Iris pigment epithelial cell (primary cell): Measurements from ENCODE around the gene MAGI1.

Experiments used
- DNase-seq: peaks from one replicate; pipeline ENCODE4 v3.0.0-alpha.2; 2011; ENCODE audit warnings: low read depth

The MAGI1 gene

GRCh38 chr3:65944252-65944651, 94.5 kb downstream of the MAGI1 start:
- DNase-seq: no peak

DNA sequence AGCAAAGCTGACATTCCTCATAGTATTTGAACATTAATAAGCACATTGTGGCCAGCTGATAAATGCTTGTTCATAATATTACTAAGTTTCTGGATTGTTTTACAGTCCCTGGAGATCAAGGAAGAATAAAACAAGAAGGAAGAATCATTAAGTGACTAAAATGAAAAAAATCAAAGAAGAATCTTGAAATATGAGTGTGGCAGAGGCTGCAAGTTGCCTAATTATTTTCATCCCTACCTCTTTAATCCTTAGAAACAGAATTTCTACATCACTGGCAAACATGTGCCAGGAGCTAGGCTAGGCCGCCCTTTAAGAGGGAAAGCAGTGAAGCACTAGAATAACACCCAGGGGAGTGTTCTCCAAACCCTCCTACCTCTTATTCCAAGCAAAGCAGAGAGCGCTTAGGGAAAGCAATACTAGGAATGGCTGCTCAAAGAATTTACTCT, 98.9 kb downstream of the MAGI1 start:
- DNase-seq: no peak

DNA sequence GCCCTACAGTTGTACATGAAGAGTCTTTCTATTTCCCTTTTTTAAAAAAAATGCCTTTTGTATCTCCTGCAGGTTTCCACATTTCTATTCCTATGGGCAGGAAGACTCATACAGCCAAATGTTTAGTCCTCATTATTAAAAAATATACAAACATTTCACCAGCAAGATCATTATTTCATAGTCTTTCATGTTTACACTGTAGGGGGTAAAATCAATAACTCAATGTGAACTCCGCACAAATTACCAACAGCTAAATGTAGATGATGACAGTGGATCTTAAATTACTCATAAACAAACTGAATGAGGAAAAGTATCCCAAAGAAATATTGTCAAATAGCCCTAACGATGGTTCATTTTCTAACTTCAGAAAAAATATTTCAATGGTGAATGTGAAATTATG, 99.5 kb downstream of the MAGI1 start:
- no peak for DNase-seq

DNA sequence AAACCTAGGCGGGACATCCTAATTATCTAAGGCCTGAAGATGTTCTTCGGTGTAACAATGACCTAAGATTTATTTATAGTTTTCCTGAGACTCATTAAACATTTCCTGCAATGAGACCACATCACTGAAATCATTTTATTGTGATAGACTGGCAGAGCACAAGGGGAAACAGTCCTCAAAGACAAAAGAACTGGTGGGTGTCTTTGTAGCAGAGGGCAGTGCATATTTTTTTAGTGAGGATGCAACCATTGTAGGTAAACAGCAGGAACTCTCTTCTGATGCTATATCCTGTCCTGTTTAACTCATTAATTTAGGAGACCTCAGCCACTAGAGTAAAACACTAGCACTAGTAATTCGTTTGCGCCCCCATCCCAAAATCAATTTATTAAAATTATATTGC, 100.0 kb downstream of the MAGI1 start:
- DNase-seq: no peak

GRCh38 chr3:65938147-65938546, 100.6 kb downstream of the MAGI1 start:
- DNase-seq: no peak

DNA sequence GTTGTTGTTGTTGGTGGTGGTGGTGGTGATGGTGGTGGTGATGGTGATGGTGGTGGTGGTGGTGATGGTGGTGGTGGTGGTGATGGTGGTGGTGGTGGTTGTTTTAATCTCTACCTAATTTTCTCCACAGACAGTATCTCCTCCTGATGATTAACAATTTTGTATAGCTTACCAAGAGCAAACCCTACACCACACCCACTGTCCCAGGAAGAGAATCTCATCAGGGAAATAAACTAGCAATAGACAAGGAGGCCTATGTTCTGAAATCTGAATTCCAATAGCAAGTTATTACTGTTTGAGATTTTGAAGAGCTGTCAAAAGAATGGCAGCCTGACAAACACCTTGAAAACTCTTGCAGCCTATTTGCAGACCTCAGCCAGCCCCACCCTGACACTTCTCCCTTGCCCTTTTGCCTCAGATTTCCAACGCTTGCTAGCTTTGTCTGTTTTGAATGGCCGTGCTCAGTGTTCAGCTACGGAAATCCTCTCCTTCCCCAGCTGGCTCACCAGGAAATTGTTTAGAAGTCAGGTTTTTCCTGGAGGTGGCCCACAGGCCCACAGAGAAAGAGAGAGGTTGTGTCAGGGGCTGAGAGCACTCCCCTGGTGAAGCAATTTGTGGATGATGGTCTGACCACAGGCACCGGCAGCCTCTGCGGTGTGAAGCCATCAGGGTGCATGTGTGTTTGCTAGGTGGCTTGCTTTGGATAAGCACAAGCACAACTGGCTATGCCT, 101.6 kb downstream of the MAGI1 start:
- DNase-seq: no peak

GRCh38 chr3:65935724-65936123, 103.0 kb downstream of the MAGI1 start:
- DNase-seq: no peak

GRCh38 chr3:65930648-65931047, 108.1 kb downstream of the MAGI1 start:
- DNase-seq: no peak

DNA sequence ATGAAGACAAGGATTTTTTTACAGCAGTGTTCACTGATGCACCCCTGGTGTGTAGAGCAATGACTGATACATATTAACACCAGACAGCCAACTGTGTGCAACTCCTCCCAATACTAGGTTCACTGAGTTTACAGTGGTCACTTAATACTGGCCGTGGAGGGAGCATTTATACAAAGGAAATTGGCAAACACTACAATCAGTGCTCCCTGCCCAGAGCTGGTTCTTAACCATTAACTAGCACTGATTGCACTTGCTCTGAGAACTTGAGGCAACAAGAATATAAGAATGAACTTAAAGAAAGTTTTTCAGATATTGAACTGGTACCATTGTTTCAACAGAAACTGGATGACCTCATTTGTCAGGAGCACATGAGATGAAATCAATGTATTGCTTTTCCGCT, 110.6 kb downstream of the MAGI1 start:
- DNase-seq: no peak

GRCh38 chr3:65927576-65927975, 111.1 kb downstream of the MAGI1 start:
- peak; percentile 24 for DNase-seq

DNA sequence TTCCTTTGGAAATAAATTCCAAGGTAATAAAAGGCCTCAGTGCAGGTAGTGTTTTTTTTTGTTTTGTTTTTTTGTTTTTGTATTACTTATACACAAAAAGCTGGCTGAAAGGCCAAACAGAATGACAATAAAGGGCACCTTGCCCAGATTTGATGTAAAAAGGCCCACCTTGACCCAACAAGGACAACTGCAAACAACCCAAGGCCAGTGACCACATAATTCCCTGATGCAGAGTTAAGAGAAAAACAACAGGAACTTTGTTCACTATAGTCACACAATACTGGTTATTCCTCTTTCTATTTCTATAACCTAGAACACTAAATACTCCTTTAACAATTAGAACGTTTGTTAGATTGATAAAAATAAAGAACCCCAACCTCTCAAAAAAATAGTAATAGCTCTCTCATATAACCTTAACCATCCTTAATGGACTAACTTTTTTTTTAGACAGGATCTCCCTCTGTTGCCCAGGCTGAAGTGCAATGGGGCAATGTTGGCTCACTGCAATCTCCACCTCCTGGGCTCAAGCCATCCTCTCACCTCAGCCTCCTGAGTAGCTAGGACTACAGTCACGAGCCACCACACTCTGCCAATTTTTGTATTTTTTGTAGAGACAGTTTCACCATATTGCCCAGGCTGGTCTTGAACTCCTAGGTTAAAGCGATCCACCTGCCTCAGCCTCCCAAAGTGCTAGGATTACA, 113.3 kb downstream of the MAGI1 start:
- DNase-seq: no peak

GRCh38 chr3:65924762-65925161, 114.0 kb downstream of the MAGI1 start:
- no peak for DNase-seq

GRCh38 chr3:65922441-65922840, 116.3 kb downstream of the MAGI1 start:
- DNase-seq: peak; percentile 16

GRCh38 chr3:65919826-65920225, 118.9 kb downstream of the MAGI1 start:
- no peak for DNase-seq

DNA sequence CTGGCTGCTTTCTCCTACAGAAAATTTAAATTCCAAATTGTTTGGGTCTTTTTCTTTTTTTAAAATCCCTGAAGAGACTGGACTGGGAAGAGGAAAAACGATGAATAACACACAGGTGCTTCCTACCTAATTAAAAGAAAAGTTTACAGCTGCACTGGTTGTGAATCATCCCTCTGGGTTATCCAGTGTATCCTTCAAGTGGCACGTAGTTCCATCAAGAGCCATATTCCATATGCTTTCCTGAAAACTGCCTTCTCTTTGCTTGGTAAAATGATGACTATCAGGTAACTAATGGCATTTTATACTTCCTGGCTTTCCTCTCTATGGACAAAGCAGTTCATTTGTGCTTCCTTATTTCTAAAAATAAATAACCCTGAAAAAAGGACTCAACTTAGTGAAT, 123.2 kb downstream of the MAGI1 start:
- no peak for DNase-seq

DNA sequence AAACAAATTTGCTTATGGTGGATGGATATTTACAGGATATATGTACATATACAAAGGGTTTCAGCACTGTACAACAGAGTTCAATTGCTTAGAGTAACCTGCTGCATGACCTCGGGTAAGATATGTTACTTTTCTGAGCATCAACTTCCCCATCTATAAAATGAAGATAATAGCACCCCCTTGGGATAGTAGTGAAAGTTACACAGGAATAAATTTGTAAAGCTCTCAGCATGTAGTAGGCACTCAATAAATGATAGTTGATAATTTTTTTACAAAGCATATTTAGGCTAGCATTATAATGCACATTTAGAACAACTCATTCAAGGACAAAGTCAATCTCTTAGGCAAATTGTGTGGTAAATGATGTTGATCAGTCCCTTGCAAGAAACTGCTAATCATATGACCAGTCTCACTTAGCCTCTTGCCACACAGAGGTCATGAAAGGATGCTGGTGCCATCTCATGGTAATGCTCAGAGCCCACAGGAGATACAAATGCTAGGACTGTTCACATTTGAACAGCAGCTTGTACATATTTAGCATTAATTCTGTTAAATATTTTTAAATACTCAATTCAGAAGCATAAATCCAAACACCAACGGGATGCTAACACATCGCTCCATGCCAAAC, 123.9 kb downstream of the MAGI1 start:
- peak; percentile 28 for DNase-seq

DNA sequence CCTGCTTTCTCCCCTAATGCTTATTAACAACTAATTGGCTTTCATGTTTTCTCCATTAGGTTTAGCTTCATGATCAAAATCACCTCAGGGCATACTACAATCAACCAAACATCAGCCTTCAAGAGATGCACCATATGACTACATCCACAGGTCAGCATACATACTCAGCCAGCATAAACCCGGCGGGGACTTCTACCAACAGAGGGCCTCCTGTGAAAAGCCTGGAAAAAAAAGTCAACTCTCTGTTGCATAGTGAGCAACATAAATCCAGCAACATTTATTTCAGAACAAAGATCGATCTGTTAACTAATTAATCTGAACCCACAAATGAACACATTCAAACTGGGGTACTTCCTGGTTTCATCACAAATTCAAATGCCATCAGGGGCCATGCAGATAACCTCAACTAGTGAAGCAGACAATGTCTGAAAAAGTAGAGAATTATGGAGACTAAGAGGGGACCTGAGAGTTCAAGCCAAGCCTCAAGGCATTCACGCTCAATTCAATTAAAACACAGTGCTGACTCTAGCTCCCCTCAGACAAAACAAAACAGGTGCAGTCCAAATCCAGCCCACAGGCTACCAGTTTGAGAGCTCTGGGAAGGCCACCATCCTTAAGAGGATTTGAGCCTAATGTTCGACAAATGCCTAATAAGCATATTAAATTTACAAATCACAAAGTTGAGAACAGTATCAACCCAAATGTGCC, 124.5 kb downstream of the MAGI1 start:
- no peak for DNase-seq

DNA sequence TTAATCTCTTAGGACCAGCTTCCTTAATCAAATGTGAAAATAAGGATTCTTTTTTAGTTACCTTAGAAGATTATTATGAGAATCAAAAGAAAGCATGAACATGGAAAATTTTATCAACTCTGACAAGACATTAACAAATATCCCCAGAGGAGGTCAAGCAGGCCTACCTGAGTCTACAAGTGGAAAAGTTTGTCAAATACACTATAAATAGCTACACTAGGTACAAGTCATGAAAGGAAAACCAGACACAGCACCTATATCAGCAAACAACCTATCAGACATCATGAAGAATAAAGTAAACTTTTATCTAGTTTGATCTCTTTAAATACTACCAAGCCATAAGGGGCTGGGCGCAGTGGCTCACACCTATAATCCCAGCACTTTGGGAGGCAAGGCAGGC, 126.1 kb downstream of the MAGI1 start:
- no peak for DNase-seq

DNA sequence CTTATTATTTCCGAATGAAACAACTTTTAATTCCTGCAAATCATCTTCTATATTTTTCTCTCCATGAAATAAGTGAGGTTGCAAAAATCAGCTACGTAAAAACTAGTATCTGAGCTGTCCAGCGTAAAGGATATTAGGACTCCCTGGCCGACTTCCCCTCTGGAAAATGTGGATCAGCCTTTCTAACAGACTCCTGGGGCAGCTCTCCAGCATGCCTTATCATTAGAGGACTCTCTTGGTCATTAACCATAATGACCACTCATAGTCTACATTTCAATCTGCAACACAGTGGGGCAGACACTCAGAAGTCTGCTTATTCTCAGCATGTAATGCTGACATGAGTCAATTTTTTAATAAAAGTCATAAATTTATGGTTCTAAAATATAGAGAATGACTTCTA, 130.1 kb downstream of the MAGI1 start:
- no peak for DNase-seq

GRCh38 chr3:65907232-65908130, 131.2 kb downstream of the MAGI1 start:
- DNase-seq: no peak

DNA sequence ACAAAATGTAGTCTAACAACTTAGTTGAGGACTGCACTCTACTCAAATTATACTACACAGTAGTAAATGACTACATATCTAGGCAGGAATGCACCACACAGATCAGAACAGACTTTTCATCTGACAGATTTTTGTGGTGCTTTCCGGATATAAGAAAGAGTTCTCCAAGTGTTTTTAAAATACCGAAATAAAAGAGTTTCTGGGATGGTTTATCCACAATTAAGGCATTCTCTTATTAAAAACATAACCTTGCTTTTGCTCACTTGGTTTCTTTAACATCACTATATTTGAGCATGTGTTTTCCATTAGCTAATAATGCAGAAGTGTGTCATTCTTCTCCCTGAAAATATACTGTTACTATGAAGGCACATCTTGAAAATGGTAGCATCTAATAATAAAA, 132.9 kb downstream of the MAGI1 start:
- no peak for DNase-seq

DNA sequence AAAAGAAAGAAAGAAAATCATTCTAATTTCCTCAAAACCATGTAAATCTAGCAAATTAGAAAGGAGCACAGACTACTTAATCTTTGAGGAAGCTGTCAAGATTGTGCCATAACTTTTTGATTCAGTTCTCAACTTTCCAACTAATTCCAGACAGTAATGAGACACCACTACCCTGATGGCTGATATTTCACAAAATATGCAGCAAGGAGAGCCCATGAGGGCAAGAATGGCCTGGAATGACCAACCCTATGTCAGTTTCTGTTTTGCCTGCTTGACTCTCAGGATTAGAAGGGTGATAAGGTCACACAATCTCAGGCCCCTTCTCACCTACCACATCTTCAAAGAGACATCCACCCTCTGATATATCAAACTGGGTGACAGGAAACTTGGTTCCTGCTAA, 134.7 kb downstream of the MAGI1 start:
- no peak for DNase-seq
